ENCODE results near the gene HTT.

- TF ChIP-seq, protein P1, sequence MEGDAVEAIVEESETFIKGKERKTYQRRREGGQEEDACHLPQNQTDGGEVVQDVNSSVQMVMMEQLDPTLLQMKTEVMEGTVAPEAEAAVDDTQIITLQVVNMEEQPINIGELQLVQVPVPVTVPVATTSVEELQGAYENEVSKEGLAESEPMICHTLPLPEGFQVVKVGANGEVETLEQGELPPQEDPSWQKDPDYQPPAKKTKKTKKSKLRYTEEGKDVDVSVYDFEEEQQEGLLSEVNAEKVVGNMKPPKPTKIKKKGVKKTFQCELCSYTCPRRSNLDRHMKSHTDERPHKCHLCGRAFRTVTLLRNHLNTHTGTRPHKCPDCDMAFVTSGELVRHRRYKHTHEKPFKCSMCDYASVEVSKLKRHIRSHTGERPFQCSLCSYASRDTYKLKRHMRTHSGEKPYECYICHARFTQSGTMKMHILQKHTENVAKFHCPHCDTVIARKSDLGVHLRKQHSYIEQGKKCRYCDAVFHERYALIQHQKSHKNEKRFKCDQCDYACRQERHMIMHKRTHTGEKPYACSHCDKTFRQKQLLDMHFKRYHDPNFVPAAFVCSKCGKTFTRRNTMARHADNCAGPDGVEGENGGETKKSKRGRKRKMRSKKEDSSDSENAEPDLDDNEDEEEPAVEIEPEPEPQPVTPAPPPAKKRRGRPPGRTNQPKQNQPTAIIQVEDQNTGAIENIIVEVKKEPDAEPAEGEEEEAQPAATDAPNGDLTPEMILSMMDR (IDR thresholded peaks at IDR 0.05) = no peak
- TF ChIP-seq POLR2A (IDR thresholded peaks at IDR 0.05) = no peak
These were observed 154.4 kb downstream of the HTT start for GRCh38 chr4:3228881-3229280.

All from lower leg skin (tissue), 3 donors.